ENCODE measurements around the gene IGFBP2.

IGFBP2 gene

GRCh38 chr2:216671081-216671411 is 37.8 kb downstream of the IGFBP2 start:
- no peak for DNase-seq (ENCODE audit: low spot score)
- no peak overlapping the region for H3K27ac ChIP-seq
- ChIA-PET CTCF (interaction anchor here (0.9 kb wide), 1 partner anchor 151 kb away, joined by 3 read pairs; no protein-coding TSS in a partner anchor), POLR2A (ENCODE audit: low non-redundant PET) (no interaction called here)
- TF ChIP-seq, protein P1, sequence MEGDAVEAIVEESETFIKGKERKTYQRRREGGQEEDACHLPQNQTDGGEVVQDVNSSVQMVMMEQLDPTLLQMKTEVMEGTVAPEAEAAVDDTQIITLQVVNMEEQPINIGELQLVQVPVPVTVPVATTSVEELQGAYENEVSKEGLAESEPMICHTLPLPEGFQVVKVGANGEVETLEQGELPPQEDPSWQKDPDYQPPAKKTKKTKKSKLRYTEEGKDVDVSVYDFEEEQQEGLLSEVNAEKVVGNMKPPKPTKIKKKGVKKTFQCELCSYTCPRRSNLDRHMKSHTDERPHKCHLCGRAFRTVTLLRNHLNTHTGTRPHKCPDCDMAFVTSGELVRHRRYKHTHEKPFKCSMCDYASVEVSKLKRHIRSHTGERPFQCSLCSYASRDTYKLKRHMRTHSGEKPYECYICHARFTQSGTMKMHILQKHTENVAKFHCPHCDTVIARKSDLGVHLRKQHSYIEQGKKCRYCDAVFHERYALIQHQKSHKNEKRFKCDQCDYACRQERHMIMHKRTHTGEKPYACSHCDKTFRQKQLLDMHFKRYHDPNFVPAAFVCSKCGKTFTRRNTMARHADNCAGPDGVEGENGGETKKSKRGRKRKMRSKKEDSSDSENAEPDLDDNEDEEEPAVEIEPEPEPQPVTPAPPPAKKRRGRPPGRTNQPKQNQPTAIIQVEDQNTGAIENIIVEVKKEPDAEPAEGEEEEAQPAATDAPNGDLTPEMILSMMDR (conservative IDR thresholded peaks at IDR 0.05; ENCODE audit: low read depth) = no peak

GRCh38 chr2:216671791-216672343 is 38.6 kb downstream of the IGFBP2 start:
- POLR2A ChIA-PET (ENCODE audit: low non-redundant PET) = no interaction called here
- DNase-seq (ENCODE audit: low spot score) = no peak
- TF ChIP-seq, protein P1 (conservative IDR thresholded peaks at IDR 0.05; ENCODE audit: low read depth) = no peak
- H3K27ac ChIP-seq = no peak overlapping the region
- CTCF ChIA-PET = interaction anchor here (0.6 to 0.9 kb wide), 3 partner anchors 23 to 287 kb away, joined by 3 read pairs; partner anchors contain the start of gene IGFBP5

GRCh38 chr2:216672466-216672865 is 39.2 kb downstream of the IGFBP2 start:
- no peak for DNase-seq (ENCODE audit: low spot score)
- no peak overlapping the region for H3K27ac ChIP-seq
- TF ChIP-seq, protein P1 (conservative IDR thresholded peaks at IDR 0.05; ENCODE audit: low read depth) = no peak
- CTCF ChIA-PET = interaction anchor here (0.6 kb wide), 1 partner anchor 176 kb away, joined by 6 read pairs; no protein-coding TSS in a partner anchor
- POLR2A ChIA-PET (ENCODE audit: low non-redundant PET) = no interaction called here

DNA sequence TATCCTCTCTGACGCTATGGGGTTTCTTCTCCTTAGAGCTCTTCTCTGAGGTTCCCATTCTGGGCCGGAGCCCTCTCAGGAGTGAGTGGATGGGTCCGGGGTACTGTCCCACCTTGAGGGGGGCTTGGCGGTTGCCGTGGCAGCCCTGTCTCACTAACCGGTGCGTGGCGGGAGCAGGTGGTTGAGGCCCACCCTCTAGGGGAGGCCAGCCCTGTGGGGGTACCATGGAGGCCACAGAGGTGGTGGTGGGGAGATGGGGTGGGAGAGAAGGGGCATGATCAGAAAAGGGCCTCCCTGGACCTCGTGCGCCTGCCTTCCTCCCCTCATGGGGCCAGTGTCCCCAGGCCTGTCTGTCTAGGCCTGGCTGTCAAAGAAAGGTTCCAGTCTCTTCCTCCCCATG is 39.8 kb downstream of the IGFBP2 start:
- no peak for DNase-seq (ENCODE audit: low spot score)
- no peak overlapping the region for H3K27ac ChIP-seq
- POLR2A ChIA-PET (ENCODE audit: low non-redundant PET) = no interaction called here
- TF ChIP-seq, protein P1 (conservative IDR thresholded peaks at IDR 0.05; ENCODE audit: low read depth) = no peak
- CTCF ChIA-PET = interaction anchor here (0.6 kb wide), 1 partner anchor 176 kb away, joined by 6 read pairs; no protein-coding TSS in a partner anchor

GRCh38 chr2:216673609-216674008 is 40.4 kb downstream of the IGFBP2 start:
- TF ChIP-seq, protein P1 (conservative IDR thresholded peaks at IDR 0.05; ENCODE audit: low read depth) = no peak
- no peak overlapping the region for H3K27ac ChIP-seq
- ChIA-PET CTCF (no interaction called here), POLR2A (ENCODE audit: low non-redundant PET) (no interaction called here)
- no peak for DNase-seq (ENCODE audit: low spot score)

- TF ChIP-seq, protein P1 (conservative IDR thresholded peaks at IDR 0.05; ENCODE audit: low read depth) = no peak
- H3K27ac ChIP-seq = no peak overlapping the region
- ChIA-PET CTCF (no interaction called here), POLR2A (ENCODE audit: low non-redundant PET) (no interaction called here)
- DNase-seq (ENCODE audit: low spot score) = no peak
Measured at GRCh38 chr2:216674376-216674775, 41.2 kb downstream of the IGFBP2 start.
